ENCODE results near the gene ACRV1. TPM values are rescaled to one million over a fixed set of nuclear protein-coding genes. Genes with fewer than 3 reads are reported as not detected.

ACRV1 gene
- total and polyA plus RNA-seq, 2 donors (not counting 3 experiments of a cell fraction or from before 2014, with no cell fraction given), result not detected

DNA sequence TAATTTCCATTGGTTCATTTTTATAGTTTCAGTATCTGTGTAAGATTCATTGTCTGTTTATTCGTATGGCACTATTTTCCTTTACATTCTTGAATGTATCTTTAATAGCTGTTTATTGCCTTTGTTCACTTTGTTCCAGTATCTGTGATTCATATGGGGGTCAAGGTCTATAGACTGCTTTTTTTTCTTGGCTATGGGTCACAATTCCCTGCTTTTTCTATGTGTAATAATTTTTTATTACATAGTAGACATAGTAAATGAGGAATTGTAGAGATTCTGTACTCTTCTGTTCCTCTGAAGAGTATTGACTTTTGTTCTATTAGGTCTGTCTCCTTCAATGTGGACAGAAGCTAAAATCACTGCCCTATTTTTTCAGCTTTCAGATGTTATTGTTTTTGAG, 10.5 kb downstream of the ACRV1 start:
- Histone ChIP-seq H3K4me1 (ENCODE audit: control insufficient read depth, extremely low read depth, insufficient read depth, low read length) (peaks cover 48% of the 10 kb centered on the region), H3K79me2 (ENCODE audit: control insufficient read depth, insufficient read depth, low read length) (peaks cover 10% of the 10 kb centered on the region), H4K20me1 (replicated peaks; ENCODE audit: control insufficient read depth, extremely low read depth, insufficient read depth, low read length) (no peaks in the 10 kb centered on the region), H3K27me3 (ENCODE audit: control insufficient read depth in 2 of 2, insufficient read depth in 2 of 2, low read length in 2 of 2) (no peaks in the 10 kb centered on the region), H3K9ac (replicated peaks; ENCODE audit: extremely low read depth, insufficient read depth, low read length) (no peak overlapping the region), H3K4me2 (ENCODE audit: insufficient read depth, low read length) (peak overlapping the region; percentile 21), H3K4me3 (replicated peaks in 1 of 3; ENCODE audit: insufficient read depth in 1 of 3, low read depth in 1 of 3, low read length in 3 of 3) (no peak overlapping the region), H3K27ac (ENCODE audit: insufficient read depth, low read depth, low read length) (peak overlapping the region; percentile 30), H2AFZ (ENCODE audit: low read depth, low read length) (no peak overlapping the region), H3K9me3 (replicated peaks; ENCODE audit: control insufficient read depth, insufficient read depth, low read length) (no peaks in the 10 kb centered on the region), H3K9me1 (replicated peaks; ENCODE audit: control insufficient read depth, extremely low read depth, insufficient read depth, low read length) (peaks cover 3% of the 10 kb centered on the region), H3K36me3 (ENCODE audit: control insufficient read depth in 2 of 2, extremely low read depth in 1 of 2, insufficient read depth in 2 of 2, low read length in 2 of 2) (no peaks in the 10 kb centered on the region)
- dilution Hi-C loops (cut with MboI; ENCODE audit: extremely low pct_ligation_motif_present, low sequenced_read_pairs), result no loop called here
- TF ChIP-seq, protein P1, sequence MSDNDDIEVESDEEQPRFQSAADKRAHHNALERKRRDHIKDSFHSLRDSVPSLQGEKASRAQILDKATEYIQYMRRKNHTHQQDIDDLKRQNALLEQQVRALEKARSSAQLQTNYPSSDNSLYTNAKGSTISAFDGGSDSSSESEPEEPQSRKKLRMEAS (IDR thresholded peaks at IDR 0.05; ENCODE audit: insufficient read depth, insufficient read length), result no peak
- no peak for TF ChIP-seq MYC (IDR thresholded peaks at IDR 0.05; ENCODE audit: low read depth, low read length)
- TF ChIP-seq JUN (IDR thresholded peaks at IDR 0.05; ENCODE audit: borderline replicate concordance, insufficient read depth, insufficient read length, low read depth), result peak; percentile 32
- TF ChIP-seq FOS (IDR thresholded peaks at IDR 0.05; ENCODE audit: borderline replicate concordance, insufficient read depth, low read length), result peak; percentile 30
- TF ChIP-seq, protein P2, sequence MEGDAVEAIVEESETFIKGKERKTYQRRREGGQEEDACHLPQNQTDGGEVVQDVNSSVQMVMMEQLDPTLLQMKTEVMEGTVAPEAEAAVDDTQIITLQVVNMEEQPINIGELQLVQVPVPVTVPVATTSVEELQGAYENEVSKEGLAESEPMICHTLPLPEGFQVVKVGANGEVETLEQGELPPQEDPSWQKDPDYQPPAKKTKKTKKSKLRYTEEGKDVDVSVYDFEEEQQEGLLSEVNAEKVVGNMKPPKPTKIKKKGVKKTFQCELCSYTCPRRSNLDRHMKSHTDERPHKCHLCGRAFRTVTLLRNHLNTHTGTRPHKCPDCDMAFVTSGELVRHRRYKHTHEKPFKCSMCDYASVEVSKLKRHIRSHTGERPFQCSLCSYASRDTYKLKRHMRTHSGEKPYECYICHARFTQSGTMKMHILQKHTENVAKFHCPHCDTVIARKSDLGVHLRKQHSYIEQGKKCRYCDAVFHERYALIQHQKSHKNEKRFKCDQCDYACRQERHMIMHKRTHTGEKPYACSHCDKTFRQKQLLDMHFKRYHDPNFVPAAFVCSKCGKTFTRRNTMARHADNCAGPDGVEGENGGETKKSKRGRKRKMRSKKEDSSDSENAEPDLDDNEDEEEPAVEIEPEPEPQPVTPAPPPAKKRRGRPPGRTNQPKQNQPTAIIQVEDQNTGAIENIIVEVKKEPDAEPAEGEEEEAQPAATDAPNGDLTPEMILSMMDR (IDR thresholded peaks at IDR 0.05; ENCODE audit: extremely low read depth in 1 of 2, insufficient read depth in 1 of 2, low read depth in 1 of 2, low read length in 2 of 2), result no peak
- TF ChIP-seq POLR2AphosphoS5 (IDR thresholded peaks at IDR 0.05; ENCODE audit: insufficient read depth, low read depth, low read length), result no peak
- no peak for TF ChIP-seq POLR2A (IDR thresholded peaks at IDR 0.05; ENCODE audit: low read depth, low read length)
- no peak for TF ChIP-seq EZH2 (IDR thresholded peaks at IDR 0.05; ENCODE audit: borderline replicate concordance, low read depth, low read length, severe bottlenecking)
- BruUV-seq (replicated peaks), result no TSS peak
- intact Hi-C loops (cut with micrococcal nuclease), result loop anchor here (2.0 kb wide), 1 partner anchor 77 kb away; the partner anchor contains the start of gene STT3A
- DNase-seq (ENCODE audit: low read depth, low spot score) (peak; percentile 62), FAIRE-seq (no peak)
- POLR2A ChIA-PET, result no interaction called here
- CTCF ChIA-PET, result interaction anchor here (0.8 to 4.2 kb wide), 5 partner anchors 10 to 53 kb away, joined by 3 to 36 read pairs (median 6); partner anchors contain the start of genes ACRV1 and CHEK1

All from endothelial cell of umbilical vein (primary cell).